Neural cell (in vitro differentiated cells): ENCODE data around the gene DMBT1.
"Not testable (repeated sequence)": the region's sequence is repeated elsewhere in the genome, so short reads cannot be mapped to it uniquely, and the experiment has no call there.

ENCODE experiments used
- EP300 ChIP-seq: fragments of 450-650 bp; conservative IDR thresholded peaks from 2 replicates; pipeline ENCODE4 v1.6.1; 2014; ENCODE audit warnings: antibody characterized with exemption, mild to moderate bottlenecking, moderate library complexity; ENCODE audit not compliant: poor library complexity, severe bottlenecking
- EZH2 ChIP-seq: fragments of 200-600, 300-800 bp; shearing (Covaris generic), sonication (generic); IDR thresholded peaks from 2 replicates; pipeline ENCODE4 v1.6.1; 2014; ENCODE audit warnings: antibody characterized with exemption, low read length, borderline replicate concordance, mild to moderate bottlenecking; ENCODE audit not compliant: insufficient read depth, poor library complexity, severe bottlenecking

- not testable (repeated sequence) for TF ChIP-seq EZH2, EP300
Measured at GRCh38 chr10:122620961-122621360, 60.4 kb downstream of the DMBT1 start.
